Muscle of leg (tissue), 11 donors: ENCODE results near the gene PARN. TPM values are rescaled to one million over a fixed set of nuclear protein-coding genes. Genes with fewer than 3 reads are reported as not detected.
"Not testable (repeated sequence)": the region's sequence is repeated elsewhere in the genome, so short reads cannot be mapped to it uniquely, and the experiment has no call there.

Source experiments
- DNase-seq: peaks from one replicate; pipeline ENCODE4 v3.0.0; 2013
- H3K27ac ChIP-seq: one replicate; pipeline ENCODE4 v1.5.1; 2013; ENCODE audit warnings: mild to moderate bottlenecking, low read length, control low read depth
- H3K27me3 ChIP-seq: one replicate; pipeline ENCODE4 v1.6.1; 2013; ENCODE audit warnings: low read length; ENCODE audit not compliant: control insufficient read depth, insufficient read depth
- H3K36me3 ChIP-seq: one replicate; pipeline ENCODE4 v1.6.1; 2013; ENCODE audit warnings: low read length; ENCODE audit not compliant: control insufficient read depth, insufficient read depth
- H3K4me1 ChIP-seq: one replicate; pipeline ENCODE4 v1.6.1; 2013; ENCODE audit warnings: low read length; ENCODE audit not compliant: control insufficient read depth, insufficient read depth
- H3K4me3 ChIP-seq: one replicate; pipeline ENCODE4 v1.5.1; 2013; ENCODE audit warnings: low read length, control low read depth
- H3K9me3 ChIP-seq: replicated peaks from 2 replicates; pipeline ENCODE4 v1.6.1; 2013; ENCODE audit warnings: low read depth, low read length; ENCODE audit not compliant: control insufficient read depth
- WGBS: methylation state at CpG from one replicate; pipeline ENCODE4 v1.1.5; 2013; ENCODE audit warnings: missing lambda C conversion rate; ENCODE audit not compliant: insufficient coverage; 5-methylcytosine and 5-hydroxymethylcytosine counted together
- polyA plus RNA-seq, 8 donors: library from polyadenylated mRNA; unstranded; fragments of 120-200 nt; gene quantifications; one replicate each; pipeline versions ENCODE4 v1.2.1 to v1.2.3, GENCODE V29; 2013; ENCODE audit warnings: inconsistent platforms in 1 of 8, low replicate concordance in 1 of 8; ENCODE audit not compliant: insufficient read length in 8 of 8, insufficient read depth in 1 of 8
- total RNA-seq: library from RNA; stranded (reverse); fragments of 120-200 nt; gene quantifications from one replicate; pipeline ENCODE4 v1.2.4, GENCODE V29; 2013

PARN gene
- total and polyA plus RNA-seq, 9 donors: 13.6 to 18.0 (median 16.1) TPM

DNA sequence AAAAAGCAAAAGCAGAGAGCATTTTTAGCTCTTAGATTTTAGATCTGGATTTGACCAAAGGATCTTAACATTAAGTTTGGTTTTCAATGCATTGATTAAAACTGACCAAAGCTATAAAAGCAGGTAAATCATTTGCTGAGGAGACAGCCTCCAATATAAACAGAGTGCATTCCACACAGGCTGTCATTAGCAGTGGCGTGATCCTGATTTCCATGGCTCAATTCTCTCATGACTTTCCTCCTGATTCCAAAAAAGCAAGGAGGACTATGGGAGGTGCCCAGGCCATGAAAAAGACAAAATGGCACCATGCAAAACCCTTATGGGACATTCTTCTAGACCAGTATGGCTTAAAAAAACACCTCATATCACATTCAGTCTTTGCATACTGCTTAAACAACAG is 53.5 kb downstream of the PARN start:
- no peaks in the 10 kb centered on the region for H3K9me3 ChIP-seq

DNA sequence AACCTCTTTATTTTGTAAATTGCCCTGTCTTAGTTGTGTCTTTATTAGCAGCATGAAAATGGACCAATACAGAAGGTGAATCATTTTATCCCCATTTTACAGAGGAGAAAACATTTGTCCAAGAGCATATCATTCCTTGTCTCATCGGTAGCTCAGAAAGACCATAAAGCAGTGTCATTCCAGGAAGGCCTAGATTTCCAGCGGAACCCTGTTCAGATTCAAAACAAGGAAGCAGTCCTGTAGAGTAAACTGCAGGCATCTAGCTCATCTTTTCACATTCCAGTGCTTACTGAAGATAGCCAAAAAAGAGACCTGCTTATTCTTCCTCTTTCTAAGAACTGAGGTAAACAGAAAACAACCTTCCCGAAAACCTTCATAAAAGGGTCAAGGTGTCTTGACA is 54.0 kb downstream of the PARN start:
- H3K4me3 ChIP-seq: no peak overlapping the region
- peaks cover 46% of the 10 kb centered on the region for H3K36me3 ChIP-seq
- 75% methylated on average over 1 of the region's 3 CpGs for WGBS
- H3K4me1 ChIP-seq: no peaks in the 10 kb centered on the region
- DNase-seq: no peak
- no peaks in the 10 kb centered on the region for H3K27me3 ChIP-seq
- H3K27ac ChIP-seq: no peak overlapping the region
- no peaks in the 10 kb centered on the region for H3K9me3 ChIP-seq

More for the DNA sequence above, 53.5 kb downstream of the PARN start:
- Histone ChIP-seq H3K4me1 (no peaks in the 10 kb centered on the region), H3K27ac (no peak overlapping the region), H3K36me3 (peaks cover 50% of the 10 kb centered on the region), H3K27me3 (no peaks in the 10 kb centered on the region), H3K4me3 (no peak overlapping the region)
- 80% methylated on average over 1 of the region's 1 CpG for WGBS
- no peak for DNase-seq

DNA sequence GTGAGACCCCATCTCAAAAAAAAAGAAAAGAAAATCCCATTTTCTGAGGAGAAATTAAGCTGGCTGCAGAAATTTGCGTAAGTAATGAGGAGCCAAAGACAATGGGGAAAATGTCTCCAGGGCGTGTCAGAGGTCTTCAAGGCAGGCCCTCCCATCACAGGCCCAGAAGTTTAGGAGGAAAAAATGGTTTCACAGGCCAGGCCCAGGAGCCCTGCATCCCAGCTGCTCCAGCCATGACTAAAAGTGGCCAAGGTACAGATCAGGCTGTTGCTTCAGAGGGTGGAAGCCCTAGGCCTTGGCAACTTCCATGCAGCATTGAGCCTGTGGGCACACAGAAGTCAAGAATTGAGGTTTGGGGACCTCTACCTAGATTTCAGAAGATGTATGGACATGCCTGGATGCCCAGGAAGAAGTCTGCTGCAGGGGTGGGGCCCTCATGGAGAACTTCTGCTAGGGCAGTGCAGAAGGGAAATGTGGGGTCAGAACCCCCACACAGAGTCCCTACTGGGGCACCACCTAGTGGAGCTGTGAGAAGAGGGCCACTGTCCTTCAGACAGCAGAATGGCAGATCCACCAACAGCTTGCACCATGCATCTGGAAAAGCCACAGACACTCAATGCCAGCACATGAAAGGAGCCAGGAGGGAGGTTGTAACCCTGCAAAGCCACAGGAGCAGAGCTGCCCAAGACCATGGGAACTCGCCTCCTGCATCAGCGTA is 55.2 kb downstream of the PARN start:
- not testable (repeated sequence) for H3K27me3 ChIP-seq, DNase-seq, H3K4me3 ChIP-seq, H3K27ac ChIP-seq, H3K9me3 ChIP-seq, H3K4me1 ChIP-seq
- H3K36me3 ChIP-seq: peaks cover 36% of the 10 kb centered on the region
- WGBS: 100% methylated on average over 3 of the region's 4 CpGs

DNA sequence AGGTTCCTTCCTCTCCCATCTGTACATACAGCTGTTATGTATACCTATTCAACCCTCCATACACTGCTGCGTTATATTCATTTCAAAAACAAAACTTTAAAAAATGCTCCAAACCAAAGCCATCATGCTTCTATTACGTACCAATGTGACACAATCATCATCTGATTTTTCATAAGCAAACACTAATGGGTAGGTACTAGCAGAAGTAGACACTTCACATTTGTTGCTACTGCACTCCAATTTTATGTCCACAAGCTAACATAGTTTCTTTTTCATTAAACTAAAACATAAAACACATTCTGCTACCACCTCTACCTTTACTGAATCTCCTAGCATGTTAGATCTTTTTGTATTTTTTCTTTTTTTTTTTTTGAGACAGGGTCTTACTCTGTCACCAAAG is 57.5 kb downstream of the PARN start:
- Histone ChIP-seq H3K4me1 (no peaks in the 10 kb centered on the region), H3K36me3 (peaks cover 29% of the 10 kb centered on the region), H3K27me3 (no peaks in the 10 kb centered on the region), H3K4me3 (no peak overlapping the region), H3K9me3 (no peaks in the 10 kb centered on the region), H3K27ac (no peak overlapping the region)
- 100% methylated on average over 2 of the region's 2 CpGs for WGBS
- DNase-seq: no peak

DNA sequence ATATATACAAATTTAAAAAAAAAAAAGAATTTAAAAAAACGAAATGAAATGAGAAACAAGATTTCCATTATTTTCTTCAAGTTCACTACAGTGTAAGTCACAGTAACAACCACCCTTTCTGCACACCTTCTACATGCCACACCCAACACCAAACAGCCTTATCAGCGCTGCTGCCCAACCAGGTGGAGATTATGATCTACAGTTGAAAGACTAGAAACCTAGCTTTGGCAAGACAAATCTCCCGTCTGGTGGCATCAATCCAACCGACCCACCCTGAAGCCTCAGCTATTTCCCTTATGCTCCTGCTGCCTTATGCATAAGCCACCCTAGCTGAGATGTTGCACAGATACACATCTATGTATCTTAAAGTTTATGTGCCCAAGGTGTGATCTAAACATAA is 60.8 kb downstream of the PARN start:
- peaks cover 4% of the 10 kb centered on the region for H3K36me3 ChIP-seq
- 80% methylated on average over 1 of the region's 4 CpGs for WGBS

DNA sequence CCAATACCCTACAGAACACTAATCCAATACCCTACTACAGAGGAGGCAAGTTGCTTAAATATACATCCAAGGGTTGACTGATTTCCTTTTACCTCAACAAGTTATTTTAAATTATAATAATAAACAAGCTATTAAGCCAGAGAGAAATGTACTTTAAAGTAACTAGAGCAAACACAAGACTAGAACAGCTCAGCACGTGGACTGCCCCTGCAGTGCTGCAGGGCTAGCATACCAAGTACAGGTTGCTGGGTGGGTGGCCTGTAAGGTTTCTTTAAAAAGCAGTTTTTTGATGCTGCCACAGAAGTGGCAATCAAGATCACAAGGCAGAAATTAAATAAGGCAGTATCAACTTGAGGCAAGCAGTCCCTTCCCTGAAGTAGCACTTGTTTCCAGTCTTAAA is 63.5 kb downstream of the PARN start:
- Histone ChIP-seq H3K27ac (no peak overlapping the region), H3K27me3 (no peaks in the 10 kb centered on the region), H3K9me3 (no peaks in the 10 kb centered on the region), H3K4me1 (peaks cover 2% of the 10 kb centered on the region), H3K36me3 (no peaks in the 10 kb centered on the region), H3K4me3 (no peak overlapping the region)
- DNase-seq: no peak
- WGBS: 80% methylated on average over 1 of the region's 1 CpG

More for the DNA sequence above, 60.8 kb downstream of the PARN start:
- Histone ChIP-seq H3K9me3 (no peaks in the 10 kb centered on the region), H3K4me1 (peaks cover 1% of the 10 kb centered on the region), H3K27me3 (no peaks in the 10 kb centered on the region), H3K4me3 (no peak overlapping the region), H3K27ac (no peak overlapping the region)
- no peak for DNase-seq

DNA sequence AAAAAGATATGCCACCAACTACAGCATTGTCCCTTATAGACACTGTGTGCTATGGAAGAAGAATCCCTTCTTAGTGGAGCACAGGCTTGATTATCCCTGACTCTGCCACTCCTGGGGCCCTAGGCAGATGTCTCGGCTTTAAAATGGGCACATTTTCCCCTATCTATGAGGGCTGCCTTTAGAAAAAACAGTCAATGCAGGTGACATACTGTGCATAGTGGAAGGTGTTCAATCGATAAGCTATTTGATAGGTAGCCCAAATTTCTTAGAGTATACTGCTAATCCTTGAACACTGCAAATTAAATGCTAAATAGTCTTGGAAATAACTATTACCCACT is 64.4 kb downstream of the PARN start:
- H3K4me3 ChIP-seq: no peak overlapping the region
- no peaks in the 10 kb centered on the region for H3K9me3 ChIP-seq
- no peak overlapping the region for H3K27ac ChIP-seq
- no peaks in the 10 kb centered on the region for H3K27me3 ChIP-seq
- WGBS: no CpG with 5 or more reads among the region's 2 CpGs
- H3K4me1 ChIP-seq: peaks cover 2% of the 10 kb centered on the region
- H3K36me3 ChIP-seq: no peaks in the 10 kb centered on the region
- DNase-seq: no peak

DNA sequence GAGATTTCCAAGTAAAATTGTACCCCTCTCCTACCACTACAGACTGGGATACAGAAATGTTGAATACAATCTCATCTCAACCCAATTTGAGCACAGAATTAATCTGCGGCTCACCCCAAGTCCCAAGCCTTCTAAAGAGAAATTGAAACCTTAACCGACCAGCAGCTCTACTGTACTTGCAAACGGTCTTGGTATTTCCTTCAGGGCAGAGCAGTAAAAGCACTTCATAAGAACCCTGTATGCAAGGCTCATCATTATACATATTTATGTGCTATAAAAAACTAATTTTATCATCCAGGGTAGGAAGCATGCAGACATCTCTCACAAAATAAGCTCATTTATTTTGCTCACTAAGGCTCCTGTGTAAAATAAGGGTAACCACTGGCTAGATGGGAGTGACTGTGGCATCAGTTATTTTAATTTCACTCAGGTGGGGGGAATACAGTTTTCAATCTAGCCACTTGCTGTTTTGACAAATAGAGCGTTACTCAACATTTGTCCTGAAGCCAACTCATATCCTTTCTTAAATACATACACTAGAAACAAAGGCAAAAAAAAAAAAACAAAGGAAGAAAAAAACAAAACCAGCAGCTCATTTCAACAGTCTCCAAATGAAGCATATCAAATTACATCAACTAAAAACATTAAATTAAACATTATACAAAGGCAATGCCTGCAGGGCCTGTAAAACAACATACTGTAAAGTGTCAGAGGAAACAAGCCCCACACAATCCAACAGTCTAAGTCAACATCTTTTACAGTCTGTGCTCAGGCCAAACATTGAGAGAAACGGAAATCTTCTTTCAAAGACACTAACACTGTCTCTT is 65.0 kb downstream of the PARN start:
- DNase-seq: peak; percentile 20
- 88% methylated on average over 1 of the region's 5 CpGs for WGBS

DNA sequence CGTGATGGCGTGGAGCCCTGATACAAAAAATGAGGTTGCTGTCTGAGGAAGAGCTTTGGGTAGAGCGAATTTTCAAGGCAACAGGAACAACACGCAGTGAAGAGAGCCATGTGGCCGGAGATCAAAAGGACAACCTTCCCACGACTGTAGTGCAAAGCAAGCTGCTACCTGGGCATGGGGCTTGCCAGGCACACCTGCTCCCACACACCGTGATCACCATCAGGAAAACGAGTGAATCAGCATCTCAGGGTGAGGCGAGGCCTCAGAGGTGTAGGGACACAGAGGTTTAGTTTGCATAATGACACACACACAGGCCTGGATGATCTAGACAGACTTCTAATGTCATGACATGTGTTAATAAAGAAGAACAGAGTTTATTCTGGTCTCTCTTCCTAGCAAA is 65.7 kb downstream of the PARN start:
- H3K4me3 ChIP-seq: no peak overlapping the region
- no peaks in the 10 kb centered on the region for H3K9me3 ChIP-seq
- no peaks in the 10 kb centered on the region for H3K36me3 ChIP-seq
- H3K27me3 ChIP-seq: no peaks in the 10 kb centered on the region
- peaks cover 2% of the 10 kb centered on the region for H3K4me1 ChIP-seq
- DNase-seq: no peak
- WGBS: 70% methylated on average over 4 of the region's 9 CpGs
- H3K27ac ChIP-seq: no peak overlapping the region

More for the DNA sequence above, 65.0 kb downstream of the PARN start:
- Histone ChIP-seq H3K9me3 (no peaks in the 10 kb centered on the region), H3K4me1 (peaks cover 2% of the 10 kb centered on the region), H3K36me3 (no peaks in the 10 kb centered on the region), H3K27ac (no peak overlapping the region), H3K4me3 (no peak overlapping the region), H3K27me3 (no peaks in the 10 kb centered on the region)

DNA sequence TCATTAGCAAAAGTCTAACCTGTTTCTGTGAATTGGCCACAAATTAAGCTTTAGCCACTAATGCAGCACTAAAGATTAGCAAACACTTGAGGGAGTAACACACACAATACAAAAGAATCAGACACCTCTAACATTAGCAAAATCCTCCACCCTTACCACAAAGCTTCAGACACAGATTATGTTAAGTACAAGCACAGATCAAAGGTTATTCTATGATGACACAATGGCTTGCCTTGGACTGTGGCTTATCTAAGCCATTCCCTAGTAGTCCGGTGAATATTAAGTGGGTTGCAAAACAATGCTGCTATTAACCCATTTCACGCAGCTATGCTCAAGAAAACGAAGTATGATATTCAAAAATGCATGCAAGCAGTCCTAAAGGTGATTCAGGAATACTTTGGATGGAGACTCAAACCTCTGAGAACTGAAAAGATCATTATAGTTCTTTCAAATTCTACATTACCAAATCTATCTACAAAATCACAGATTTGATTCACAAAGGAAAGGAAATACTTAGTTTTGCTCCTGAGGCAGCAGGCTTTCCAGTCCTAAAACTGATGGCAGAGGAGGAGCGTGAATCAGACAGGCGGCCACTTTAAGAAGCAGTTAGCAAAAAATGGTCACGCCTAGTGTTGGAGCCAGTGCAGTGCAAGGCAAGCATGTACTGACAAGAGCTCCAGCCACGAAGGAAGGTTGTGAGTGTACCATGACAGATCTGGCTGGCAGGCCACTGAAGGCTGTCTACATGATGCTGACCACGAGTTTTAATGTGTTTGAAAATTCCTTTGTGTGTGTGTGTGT is 67.2 kb downstream of the PARN start:
- peak; percentile 14 for DNase-seq
- H3K27me3 ChIP-seq: no peaks in the 10 kb centered on the region
- WGBS: 66% methylated on average over 5 of the region's 8 CpGs
- H3K9me3 ChIP-seq: no peaks in the 10 kb centered on the region
- no peak overlapping the region for H3K4me3 ChIP-seq
- no peak overlapping the region for H3K27ac ChIP-seq
- no peaks in the 10 kb centered on the region for H3K36me3 ChIP-seq
- peaks cover 2% of the 10 kb centered on the region for H3K4me1 ChIP-seq
